ENCODE measurements around the gene CAPN10.
"Not testable (repeated sequence)": the region's sequence is repeated elsewhere in the genome, so short reads cannot be mapped to it uniquely, and the experiment has no call there.

Gene CAPN10

GRCh38 chr2:240604291-240604938 is 17.9 kb downstream of the CAPN10 start:
- no peak for DNase-seq

GRCh38 chr2:240604939-240605716 is 18.6 kb downstream of the CAPN10 start:
- DNase-seq, result no peak

GRCh38 chr2:240605867-240606743 is 19.6 kb downstream of the CAPN10 start:
- no peak for DNase-seq

GRCh38 chr2:240611601-240612210 is 25.2 kb downstream of the CAPN10 start:
- DNase-seq, result no peak

- DNase-seq, result no peak
Observed at GRCh38 chr2:240613781-240614180, 27.2 kb downstream of the CAPN10 start.

- DNase-seq, result no peak
Observed at GRCh38 chr2:240614391-240614790, 27.9 kb downstream of the CAPN10 start.

GRCh38 chr2:240615396-240615795 is 28.9 kb downstream of the CAPN10 start:
- no peak for DNase-seq

- DNase-seq, result no peak
Observed at GRCh38 chr2:240615820-240616547, 29.4 kb downstream of the CAPN10 start.

GRCh38 chr2:240616860-240617666 is 30.5 kb downstream of the CAPN10 start:
- DNase-seq, result not testable (repeated sequence)

GRCh38 chr2:240618776-240619175 is 32.2 kb downstream of the CAPN10 start:
- no peak for DNase-seq

- no peak for DNase-seq
Observed at GRCh38 chr2:240619506-240620148, 33.1 kb downstream of the CAPN10 start.

- DNase-seq, result no peak
Observed at GRCh38 chr2:240620149-240620731, 33.7 kb downstream of the CAPN10 start.

- DNase-seq, result no peak
Observed at GRCh38 chr2:240620859-240621258, 34.3 kb downstream of the CAPN10 start.

GRCh38 chr2:240622060-240622411 is 35.5 kb downstream of the CAPN10 start:
- no peak for DNase-seq

- DNase-seq, result no peak
Observed at GRCh38 chr2:240622531-240623235, 36.1 kb downstream of the CAPN10 start.

GRCh38 chr2:240623531-240624010 is 37.0 kb downstream of the CAPN10 start:
- no peak for DNase-seq

- no peak for DNase-seq
Observed at GRCh38 chr2:240624011-240624949, 37.7 kb downstream of the CAPN10 start.

- DNase-seq, result no peak
Observed at GRCh38 chr2:240624950-240625621, 38.6 kb downstream of the CAPN10 start, which contains the start of gene GPR35. Gene GPR35 (plus strand): TSS chr2:240625480. CDS start chr2:240629953, 4,473 bp downstream.
